Activated CD4-positive, alpha-beta T cell treated with anti-CD3 and anti-CD28 coated beads for 36 hours (primary cell): ENCODE measurements around the gene PAWR. TPM values are rescaled to one million over a fixed set of nuclear protein-coding genes. Genes with fewer than 3 reads are reported as not detected.

ENCODE experiments used
- ATAC-seq: fragments of 200-7000 bp; cut with Tn5 transposase; one replicate; pipeline ENCODE4 v1.10.0; 2021; ENCODE audit warnings: mild to moderate bottlenecking, moderate library complexity
- CTCF ChIA-PET: fragments of 350-600 bp; sonication (Branson Sonifier 250); formaldehyde crosslinking; loops from one replicate; lab custom pipeline; 2021; ENCODE audit warnings: antibody characterized with exemption; lab: Charles Lee
- POLR2A ChIA-PET: fragments of 350-600 bp; sonication (Branson Sonifier 250); formaldehyde crosslinking; loops from one replicate; lab custom pipeline; 2021; ENCODE audit warnings: antibody characterized with exemption, inconsistent platforms; lab: Charles Lee
- DNase-seq: peaks from one replicate; pipeline ENCODE4 v3.0.0-alpha.2; 2020
- H3K27ac Mint-ChIP-seq: one replicate; pipeline ENCODE4 v1.8.0; 2021; ENCODE audit warnings: mixed read lengths
- H3K27me3 Mint-ChIP-seq: one replicate; pipeline ENCODE4 v1.8.0; 2021; ENCODE audit warnings: mixed read lengths
- H3K36me3 Mint-ChIP-seq: one replicate; pipeline ENCODE4 v1.8.0; 2021; ENCODE audit warnings: low read depth, mixed read lengths
- H3K4me1 Mint-ChIP-seq: one replicate; pipeline ENCODE4 v1.8.0; 2021; ENCODE audit warnings: mixed read lengths
- H3K4me3 Mint-ChIP-seq: one replicate; pipeline ENCODE4 v1.8.0; 2021; ENCODE audit warnings: mild to moderate bottlenecking, moderate library complexity, mixed read lengths
- H3K9me3 Mint-ChIP-seq: one replicate; pipeline ENCODE4 v1.8.0; 2021; ENCODE audit warnings: low read depth, mixed read lengths
- intact Hi-C, 2 experiments: fragments of 100-400 bp; cut with DNase I in 1 of 2; cut with micrococcal nuclease in 1 of 2; formaldehyde crosslinking; loops; one replicate each; pipeline versions ENCODE4 v1.14.2 to v1.15.1; 2022 to 2024; cut with DNase I, micrococcal nuclease
- total RNA-seq, 2 experiments: library from RNA; stranded (reverse); gene quantifications; one replicate each; pipeline ENCODE4 v1.2.3, GENCODE V29; 2021

The PAWR gene
- 10 to 100 TPM in 1 of 2 experiments, 1 to 10 TPM in 1; 7.0 to 10.1 TPM for total RNA-seq

GRCh38 chr12:79690638-79691510, at the start of gene PAWR:
PAWR (minus strand) TSS chr12:79690964; CDS start chr12:79690244, 720 bp downstream.
- H3K9me3 Mint-ChIP-seq, result no peaks in the 10 kb centered on the region
- peaks cover 8% of the 10 kb centered on the region for H3K4me1 Mint-ChIP-seq
- intact Hi-C loops, result loop anchor here in 1 of 2 experiments (5.0 kb wide), 1 partner anchor 241 kb away; no protein-coding TSS in a partner anchor
- CTCF ChIA-PET, result interaction anchor here (1.0 kb wide), 1 partner anchor 9 kb away, joined by 3 read pairs; no protein-coding TSS in a partner anchor
- peak within 1 kb of the TSS; percentile 72 for H3K4me3 Mint-ChIP-seq
- H3K27me3 Mint-ChIP-seq, result peaks cover 39% of the 10 kb centered on the region
- H3K27ac Mint-ChIP-seq, result no peak within 1 kb of the TSS
- ATAC-seq (peak; percentile 67), DNase-seq (peak; percentile 58)
- H3K36me3 Mint-ChIP-seq, result no peaks in the 10 kb centered on the region
- POLR2A ChIA-PET, result interaction anchor here (0.6 kb wide), 1 partner anchor 8 kb away, joined by 3 read pairs; no protein-coding TSS in a partner anchor

- POLR2A ChIA-PET, result interaction anchor here (0.7 kb wide), 1 partner anchor 1455 kb away, joined by 6 read pairs; no protein-coding TSS in a partner anchor
- Mint-ChIP-seq H3K4me3 (no peak overlapping the region), H3K27ac (no peak overlapping the region), H3K4me1 (no peaks in the 10 kb centered on the region), H3K9me3 (no peaks in the 10 kb centered on the region), H3K27me3 (peaks cover 18% of the 10 kb centered on the region), H3K36me3 (no peaks in the 10 kb centered on the region)
- DNase-seq (peak; percentile 43), ATAC-seq (peak; percentile 49)
- intact Hi-C loops, result loop anchor here (1.0 to 10.0 kb wide), 5 partner anchors 190 to 1736 kb away; no protein-coding TSS in a partner anchor
- CTCF ChIA-PET, result interaction anchor here (0.6 to 1.2 kb wide), 8 partner anchors 11 to 627 kb away, joined by 3 to 4 read pairs (median 3); no protein-coding TSS in a partner anchor
These were observed 47.3 kb upstream of the PAWR start for GRCh38 chr12:79737875-79738718.

- no peaks in the 10 kb centered on the region for H3K36me3 Mint-ChIP-seq
- intact Hi-C loops, result loop anchor here in 1 of 2 experiments (10.0 kb wide), 2 partner anchors 452 to 1588 kb away; no protein-coding TSS in a partner anchor
- ChIA-PET CTCF (interaction anchor here (0.8 kb wide), 1 partner anchor 9 kb away, joined by 3 read pairs; no protein-coding TSS in a partner anchor), POLR2A (no interaction called here)
- peaks cover 22% of the 10 kb centered on the region for H3K27me3 Mint-ChIP-seq
- H3K27ac Mint-ChIP-seq, result no peak overlapping the region
- DNase-seq, result no peak
- no peak for ATAC-seq
- H3K9me3 Mint-ChIP-seq, result no peaks in the 10 kb centered on the region
- H3K4me3 Mint-ChIP-seq, result no peak overlapping the region
- H3K4me1 Mint-ChIP-seq, result no peaks in the 10 kb centered on the region
These were observed 41.9 kb upstream of the PAWR start for GRCh38 chr12:79732638-79733037.

- intact Hi-C loops, result no loop called here
- CTCF ChIA-PET, result no interaction called here
- Mint-ChIP-seq H3K4me1 (no peaks in the 10 kb centered on the region), H3K36me3 (no peaks in the 10 kb centered on the region), H3K9me3 (no peaks in the 10 kb centered on the region), H3K4me3 (no peak overlapping the region), H3K27me3 (peaks cover 19% of the 10 kb centered on the region), H3K27ac (no peak overlapping the region)
- no peak for DNase-seq
- POLR2A ChIA-PET, result no interaction called here
- no peak for ATAC-seq
These were observed 35.2 kb upstream of the PAWR start for GRCh38 chr12:79725987-79726386.

GRCh38 chr12:79717006-79717405, 26.2 kb upstream of the PAWR start:
- H3K4me1 Mint-ChIP-seq, result no peaks in the 10 kb centered on the region
- no peak for ATAC-seq
- POLR2A ChIA-PET, result no interaction called here
- CTCF ChIA-PET, result no interaction called here
- no peak for DNase-seq
- no peak overlapping the region for H3K4me3 Mint-ChIP-seq
- peaks cover 7% of the 10 kb centered on the region for H3K27me3 Mint-ChIP-seq
- no peaks in the 10 kb centered on the region for H3K9me3 Mint-ChIP-seq
- no peak overlapping the region for H3K27ac Mint-ChIP-seq
- intact Hi-C loops, result no loop called here
- H3K36me3 Mint-ChIP-seq, result no peaks in the 10 kb centered on the region

GRCh38 chr12:79715308-79715707, 24.5 kb upstream of the PAWR start:
- CTCF ChIA-PET, result no interaction called here
- intact Hi-C loops, result no loop called here
- Mint-ChIP-seq H3K27ac (no peak overlapping the region), H3K4me1 (no peaks in the 10 kb centered on the region), H3K27me3 (peaks cover 16% of the 10 kb centered on the region), H3K4me3 (no peak overlapping the region), H3K9me3 (no peaks in the 10 kb centered on the region), H3K36me3 (no peaks in the 10 kb centered on the region)
- POLR2A ChIA-PET, result no interaction called here
- DNase-seq (no peak), ATAC-seq (no peak)

GRCh38 chr12:79710707-79711483, 20.1 kb upstream of the PAWR start:
- Mint-ChIP-seq H3K27ac (no peak overlapping the region), H3K27me3 (peaks cover 14% of the 10 kb centered on the region), H3K4me1 (no peaks in the 10 kb centered on the region), H3K4me3 (no peak overlapping the region), H3K9me3 (no peaks in the 10 kb centered on the region), H3K36me3 (no peaks in the 10 kb centered on the region)
- no peak for DNase-seq
- ChIA-PET POLR2A (no interaction called here), CTCF (interaction anchor here (1.1 kb wide), 1 partner anchor 12 kb away, joined by 3 read pairs; no protein-coding TSS in a partner anchor)
- intact Hi-C loops, result no loop called here
- no peak for ATAC-seq

GRCh38 chr12:79707830-79708229, 17.1 kb upstream of the PAWR start:
- H3K27ac Mint-ChIP-seq, result no peak overlapping the region

GRCh38 chr12:79706676-79707075, 15.9 kb upstream of the PAWR start:
- no peaks in the 10 kb centered on the region for H3K4me1 Mint-ChIP-seq
- no peaks in the 10 kb centered on the region for H3K36me3 Mint-ChIP-seq
- ATAC-seq, result no peak
- no peak for DNase-seq
- no peak overlapping the region for H3K4me3 Mint-ChIP-seq
- H3K9me3 Mint-ChIP-seq, result no peaks in the 10 kb centered on the region
- H3K27ac Mint-ChIP-seq, result no peak overlapping the region
- ChIA-PET POLR2A (no interaction called here), CTCF (no interaction called here)
- intact Hi-C loops, result no loop called here
- H3K27me3 Mint-ChIP-seq, result peaks cover 9% of the 10 kb centered on the region

More at GRCh38 chr12:79707830-79708229, 17.1 kb upstream of the PAWR start:
- DNase-seq (no peak), ATAC-seq (no peak)
- Mint-ChIP-seq H3K36me3 (no peaks in the 10 kb centered on the region), H3K27me3 (peaks cover 14% of the 10 kb centered on the region), H3K4me1 (no peaks in the 10 kb centered on the region), H3K4me3 (no peak overlapping the region), H3K9me3 (no peaks in the 10 kb centered on the region)
- POLR2A ChIA-PET, result no interaction called here
- CTCF ChIA-PET, result no interaction called here
- intact Hi-C loops, result no loop called here

GRCh38 chr12:79706156-79706555, 15.4 kb upstream of the PAWR start:
- POLR2A ChIA-PET, result no interaction called here
- intact Hi-C loops, result no loop called here
- ATAC-seq (peak; percentile 36), DNase-seq (no peak)
- peaks cover 5% of the 10 kb centered on the region for H3K27me3 Mint-ChIP-seq
- no peak overlapping the region for H3K4me3 Mint-ChIP-seq
- H3K4me1 Mint-ChIP-seq, result no peaks in the 10 kb centered on the region
- H3K36me3 Mint-ChIP-seq, result no peaks in the 10 kb centered on the region
- no peaks in the 10 kb centered on the region for H3K9me3 Mint-ChIP-seq
- CTCF ChIA-PET, result no interaction called here
- no peak overlapping the region for H3K27ac Mint-ChIP-seq
